ENCODE results near the gene PCSK6. TPM values are rescaled to one million over a fixed set of nuclear protein-coding genes. Genes with fewer than 3 reads are reported as not detected.
"Not testable (repeated sequence)": the region's sequence is repeated elsewhere in the genome, so short reads cannot be mapped to it uniquely, and the experiment has no call there.

Gene PCSK6
- total RNA-seq, 1 experiment from 2014 or later: 3.7 TPM

DNA sequence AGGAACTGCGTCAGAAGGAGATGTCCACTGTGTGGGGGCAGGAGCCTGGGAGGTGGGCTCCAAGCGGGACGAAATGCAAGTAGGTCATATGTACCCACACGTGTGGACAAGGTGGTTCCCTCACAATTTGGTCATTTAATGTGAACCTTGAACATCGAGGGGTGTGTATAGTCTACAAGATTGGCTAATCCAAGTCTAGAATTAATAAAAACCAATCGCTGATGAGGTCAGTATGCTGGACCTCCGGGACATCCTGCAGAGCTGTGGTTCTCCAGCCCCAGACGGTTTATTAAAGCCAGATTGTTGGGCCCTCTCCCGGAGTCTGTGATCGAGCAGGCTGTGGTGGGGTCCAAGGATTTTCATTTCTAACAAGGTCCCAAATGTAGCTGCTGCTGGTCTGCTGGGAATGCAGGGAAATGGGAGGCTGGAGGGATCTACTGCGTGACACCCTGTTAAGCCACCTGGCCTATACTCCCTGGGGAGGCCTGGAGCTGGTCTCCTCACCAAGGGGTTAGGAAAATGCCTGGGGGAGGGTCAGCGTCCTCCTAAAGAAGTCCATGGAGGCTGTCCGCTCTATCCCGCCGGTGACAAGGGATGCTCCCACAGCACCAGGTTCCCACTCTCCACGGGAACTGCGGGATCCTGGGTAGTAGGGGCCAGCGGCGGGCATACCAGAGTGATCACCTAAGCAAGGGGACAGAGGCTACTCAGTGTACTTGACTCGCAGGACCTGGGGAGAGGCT lies 25.1 kb downstream of the PCSK6 start:
- H3K9ac ChIP-seq (ENCODE audit: low read length): no peak overlapping the region
- H3K36me3 ChIP-seq (ENCODE audit: low read depth, low read length): no peaks in the 10 kb centered on the region
- CTCF ChIA-PET: no interaction called here
- no peak overlapping the region for H3K4me3 ChIP-seq (ENCODE audit: low read length)
- no peaks in the 10 kb centered on the region for H3K79me2 ChIP-seq (ENCODE audit: low read length)
- no peak overlapping the region for H3K4me2 ChIP-seq (ENCODE audit: low read length)
- TF ChIP-seq, protein P1, sequence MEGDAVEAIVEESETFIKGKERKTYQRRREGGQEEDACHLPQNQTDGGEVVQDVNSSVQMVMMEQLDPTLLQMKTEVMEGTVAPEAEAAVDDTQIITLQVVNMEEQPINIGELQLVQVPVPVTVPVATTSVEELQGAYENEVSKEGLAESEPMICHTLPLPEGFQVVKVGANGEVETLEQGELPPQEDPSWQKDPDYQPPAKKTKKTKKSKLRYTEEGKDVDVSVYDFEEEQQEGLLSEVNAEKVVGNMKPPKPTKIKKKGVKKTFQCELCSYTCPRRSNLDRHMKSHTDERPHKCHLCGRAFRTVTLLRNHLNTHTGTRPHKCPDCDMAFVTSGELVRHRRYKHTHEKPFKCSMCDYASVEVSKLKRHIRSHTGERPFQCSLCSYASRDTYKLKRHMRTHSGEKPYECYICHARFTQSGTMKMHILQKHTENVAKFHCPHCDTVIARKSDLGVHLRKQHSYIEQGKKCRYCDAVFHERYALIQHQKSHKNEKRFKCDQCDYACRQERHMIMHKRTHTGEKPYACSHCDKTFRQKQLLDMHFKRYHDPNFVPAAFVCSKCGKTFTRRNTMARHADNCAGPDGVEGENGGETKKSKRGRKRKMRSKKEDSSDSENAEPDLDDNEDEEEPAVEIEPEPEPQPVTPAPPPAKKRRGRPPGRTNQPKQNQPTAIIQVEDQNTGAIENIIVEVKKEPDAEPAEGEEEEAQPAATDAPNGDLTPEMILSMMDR (conservative IDR thresholded peaks at IDR 0.05; ENCODE audit: low read depth, low read length): no peak
- TF ChIP-seq EZH2phosphoT487 (IDR thresholded peaks at IDR 0.05; ENCODE audit: borderline replicate concordance, low read length): no peak
- no peak for TF ChIP-seq EZH2 (IDR thresholded peaks at IDR 0.05; ENCODE audit: low read length, unreplicated experiment)
- no peak for ATAC-seq
- H2AFZ ChIP-seq (ENCODE audit: low read length): no peak overlapping the region
- H3K9me3 ChIP-seq (ENCODE audit: low read length): no peaks in the 10 kb centered on the region
- intact Hi-C loops (cut with micrococcal nuclease): no loop called here
- BruUV-seq (replicated peaks): no TSS peak
- POLR2A ChIA-PET (ENCODE audit: unreplicated experiment): no interaction called here
- no peaks in the 10 kb centered on the region for H3K4me1 ChIP-seq (ENCODE audit: insufficient read depth, low read length)
- H3K27ac ChIP-seq (ENCODE audit: low read length): no peak overlapping the region
- H3K9me2 ChIP-seq (replicated peaks; ENCODE audit: low read length): no peaks in the 10 kb centered on the region
- DNase-seq: no peak
- no peaks in the 10 kb centered on the region for H3F3A ChIP-seq (ENCODE audit: low read length, unreplicated experiment)
- H4K20me1 ChIP-seq (ENCODE audit: low read length): no peaks in the 10 kb centered on the region
- H3K27me3 ChIP-seq (ENCODE audit: low read length): peaks cover 23% of the 10 kb centered on the region

DNA sequence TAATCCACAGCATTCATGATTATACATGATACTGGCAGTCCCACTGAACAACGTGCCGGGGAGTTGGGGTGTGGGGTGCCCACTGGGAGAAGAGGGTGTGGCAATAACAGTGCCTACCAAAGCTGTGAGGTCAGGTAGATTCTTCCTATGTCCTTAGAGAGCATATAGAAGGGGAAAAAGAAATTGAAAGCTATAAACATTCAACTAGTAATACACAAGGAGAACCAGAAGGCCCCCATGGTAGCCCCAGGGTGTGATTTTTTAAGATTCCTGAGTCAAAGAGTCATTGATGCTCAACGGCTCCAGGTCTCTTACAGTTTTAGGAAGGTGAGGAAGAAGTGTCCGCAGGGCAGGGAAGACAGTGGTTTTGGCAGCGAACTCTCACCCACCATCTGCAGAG lies 25.8 kb downstream of the PCSK6 start:
- DNase-seq; H3K27ac ChIP-seq (ENCODE audit: low read length); H4K20me1 ChIP-seq (ENCODE audit: low read length); H3K9me2 ChIP-seq (replicated peaks; ENCODE audit: low read length); H2AFZ ChIP-seq (ENCODE audit: low read length); intact Hi-C loops (cut with micrococcal nuclease); H3F3A ChIP-seq (ENCODE audit: low read length, unreplicated experiment); H3K36me3 ChIP-seq (ENCODE audit: low read depth, low read length); BruUV-seq (replicated peaks); H3K9ac ChIP-seq (ENCODE audit: low read length); H3K9me3 ChIP-seq (ENCODE audit: low read length); H3K4me2 ChIP-seq (ENCODE audit: low read length); POLR2A ChIA-PET (ENCODE audit: unreplicated experiment); CTCF ChIA-PET; H3K4me3 ChIP-seq (ENCODE audit: low read length); ATAC-seq; H3K4me1 ChIP-seq (ENCODE audit: insufficient read depth, low read length); H3K79me2 ChIP-seq (ENCODE audit: low read length): not testable (repeated sequence)
- peaks cover 18% of the 10 kb centered on the region; the same call in 1 of the 2 replicates for H3K27me3 ChIP-seq (ENCODE audit: low read length)

DNA sequence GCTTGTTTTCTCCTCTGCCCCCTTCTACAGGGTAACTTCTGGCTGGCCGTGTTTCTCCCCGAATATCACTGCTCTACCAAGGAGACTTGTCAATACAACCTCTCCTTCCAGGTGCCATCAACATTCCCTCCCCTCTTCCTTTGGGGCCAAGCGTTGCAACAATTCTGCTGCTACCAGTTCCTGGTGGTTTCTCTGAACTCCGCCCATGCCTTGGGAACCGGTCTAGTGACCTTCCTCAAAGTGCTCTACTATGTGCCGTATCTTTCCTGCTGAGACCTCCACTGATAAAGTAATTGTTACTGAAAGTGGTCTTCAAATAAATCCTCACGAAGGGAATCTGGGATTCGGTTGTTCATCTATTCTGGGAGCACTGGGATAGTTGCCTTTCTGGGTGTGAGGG lies 26.2 kb downstream of the PCSK6 start:
- Histone ChIP-seq H2AFZ (ENCODE audit: low read length) (no peak overlapping the region), H3K4me1 (ENCODE audit: insufficient read depth, low read length) (no peaks in the 10 kb centered on the region), H3K4me2 (ENCODE audit: low read length) (no peak overlapping the region), H3K36me3 (ENCODE audit: low read depth, low read length) (no peaks in the 10 kb centered on the region), H3K27ac (ENCODE audit: low read length) (no peak overlapping the region), H3K9me3 (ENCODE audit: low read length) (no peaks in the 10 kb centered on the region), H3K9ac (ENCODE audit: low read length) (no peak overlapping the region), H3K27me3 (ENCODE audit: low read length) (peaks cover 18% of the 10 kb centered on the region; the same call in 1 of the 2 replicates), H3K79me2 (ENCODE audit: low read length) (no peaks in the 10 kb centered on the region), H3K9me2 (replicated peaks; ENCODE audit: low read length) (no peaks in the 10 kb centered on the region), H3F3A (ENCODE audit: low read length, unreplicated experiment) (no peaks in the 10 kb centered on the region), H3K4me3 (ENCODE audit: low read length) (no peak overlapping the region), H4K20me1 (ENCODE audit: low read length) (no peaks in the 10 kb centered on the region)
- ATAC-seq (no peak), DNase-seq (no peak)
- POLR2A ChIA-PET (ENCODE audit: unreplicated experiment): no interaction called here
- no peak for TF ChIP-seq EZH2phosphoT487 (IDR thresholded peaks at IDR 0.05; ENCODE audit: borderline replicate concordance, low read length)
- TF ChIP-seq, protein P1 (conservative IDR thresholded peaks at IDR 0.05; ENCODE audit: low read depth, low read length): no peak
- no peak for TF ChIP-seq EZH2 (IDR thresholded peaks at IDR 0.05; ENCODE audit: low read length, unreplicated experiment)
- CTCF ChIA-PET: no interaction called here
- intact Hi-C loops (cut with micrococcal nuclease): no loop called here
- no TSS peak for BruUV-seq (replicated peaks)

All from PC-3 (cell line).